Neuron (in vitro differentiated cells): ENCODE results near the gene ZNF281.

Source experiments
- H2AFZ ChIP-seq: one replicate; pipeline ENCODE4 v1.6.1; 2013; ENCODE audit warnings: low read depth, mild to moderate bottlenecking, inconsistent platforms, low read length, moderate library complexity
- H3K27me3 ChIP-seq: one replicate; pipeline ENCODE4 v1.6.1; 2013; ENCODE audit warnings: low read length; ENCODE audit not compliant: insufficient read depth
- H3K36me3 ChIP-seq: one replicate; pipeline ENCODE4 v1.6.1; 2013; ENCODE audit warnings: low read length; ENCODE audit not compliant: insufficient read depth
- H3K4me1 ChIP-seq: one replicate; pipeline ENCODE4 v1.6.1; 2013; ENCODE audit warnings: low read length; ENCODE audit not compliant: insufficient read depth
- H3K4me3 ChIP-seq: 2 replicates; pipeline ENCODE4 v1.5.1; 2013; ENCODE audit warnings: mild to moderate bottlenecking, low read length, moderate library complexity
- H3K9me3 ChIP-seq: one replicate; pipeline ENCODE4 v1.6.1; 2013; ENCODE audit warnings: low read length

The ZNF281 gene

GRCh38 chr1:200400556-200400955 lies 9.3 kb downstream of the ZNF281 start:
- Histone ChIP-seq H3K4me3 (no peak overlapping the region), H3K27me3 (no peaks in the 10 kb centered on the region), H3K36me3 (peaks cover 21% of the 10 kb centered on the region)

GRCh38 chr1:200399860-200400259 lies 10.0 kb downstream of the ZNF281 start:
- Histone ChIP-seq H3K36me3 (peaks cover 14% of the 10 kb centered on the region), H3K4me3 (no peak overlapping the region), H3K27me3 (no peaks in the 10 kb centered on the region), H2AFZ (no peak overlapping the region), H3K4me1 (no peaks in the 10 kb centered on the region), H3K9me3 (no peaks in the 10 kb centered on the region)

More at GRCh38 chr1:200400556-200400955, 9.3 kb downstream of the ZNF281 start:
- Histone ChIP-seq H2AFZ (no peak overlapping the region), H3K9me3 (no peaks in the 10 kb centered on the region), H3K4me1 (peaks cover under 1% of the 10 kb centered on the region)

- no peaks in the 10 kb centered on the region for H3K9me3 ChIP-seq
- no peak overlapping the region for H2AFZ ChIP-seq
- H3K27me3 ChIP-seq = no peaks in the 10 kb centered on the region
- peaks cover 8% of the 10 kb centered on the region for H3K36me3 ChIP-seq
- H3K4me1 ChIP-seq = no peaks in the 10 kb centered on the region
- H3K4me3 ChIP-seq = no peak overlapping the region
These were observed 11.5 kb downstream of the ZNF281 start for GRCh38 chr1:200398373-200398772.

GRCh38 chr1:200392625-200393185 lies 17.1 kb downstream of the ZNF281 start:
- Histone ChIP-seq H3K4me3 (no peak overlapping the region), H3K9me3 (no peaks in the 10 kb centered on the region), H3K27me3 (no peaks in the 10 kb centered on the region), H3K36me3 (no peaks in the 10 kb centered on the region), H3K4me1 (no peaks in the 10 kb centered on the region), H2AFZ (no peak overlapping the region)

- H3K4me3 ChIP-seq = no peak overlapping the region
- no peaks in the 10 kb centered on the region for H3K36me3 ChIP-seq
- no peaks in the 10 kb centered on the region for H3K9me3 ChIP-seq
- H3K27me3 ChIP-seq = no peaks in the 10 kb centered on the region
- H3K4me1 ChIP-seq = no peaks in the 10 kb centered on the region
- H2AFZ ChIP-seq = no peak overlapping the region
These were observed 18.1 kb downstream of the ZNF281 start for GRCh38 chr1:200391747-200392146.

GRCh38 chr1:200388791-200389190 lies 21.0 kb downstream of the ZNF281 start:
- H3K4me3 ChIP-seq = no peak overlapping the region
- no peak overlapping the region for H2AFZ ChIP-seq

GRCh38 chr1:200386416-200386815 lies 23.4 kb downstream of the ZNF281 start:
- Histone ChIP-seq H3K4me3 (no peak overlapping the region), H3K27me3 (no peaks in the 10 kb centered on the region), H3K9me3 (no peaks in the 10 kb centered on the region), H3K4me1 (no peaks in the 10 kb centered on the region), H2AFZ (no peak overlapping the region), H3K36me3 (no peaks in the 10 kb centered on the region)

More at GRCh38 chr1:200388791-200389190, 21.0 kb downstream of the ZNF281 start:
- H3K9me3 ChIP-seq = no peaks in the 10 kb centered on the region
- no peaks in the 10 kb centered on the region for H3K36me3 ChIP-seq
- H3K4me1 ChIP-seq = no peaks in the 10 kb centered on the region
- no peaks in the 10 kb centered on the region for H3K27me3 ChIP-seq

GRCh38 chr1:200384818-200385390 lies 24.9 kb downstream of the ZNF281 start:
- Histone ChIP-seq H3K4me3 (no peak overlapping the region), H2AFZ (no peak overlapping the region), H3K36me3 (no peaks in the 10 kb centered on the region), H3K9me3 (no peaks in the 10 kb centered on the region), H3K4me1 (no peaks in the 10 kb centered on the region), H3K27me3 (no peaks in the 10 kb centered on the region)

GRCh38 chr1:200381256-200381984 lies 28.4 kb downstream of the ZNF281 start:
- Histone ChIP-seq H3K36me3 (no peaks in the 10 kb centered on the region), H3K9me3 (no peaks in the 10 kb centered on the region), H2AFZ (no peak overlapping the region), H3K4me1 (no peaks in the 10 kb centered on the region), H3K27me3 (no peaks in the 10 kb centered on the region), H3K4me3 (no peak overlapping the region)

- Histone ChIP-seq H3K27me3 (no peaks in the 10 kb centered on the region), H3K9me3 (no peaks in the 10 kb centered on the region), H3K4me3 (no peak overlapping the region), H3K36me3 (no peaks in the 10 kb centered on the region), H3K4me1 (no peaks in the 10 kb centered on the region), H2AFZ (no peak overlapping the region)
These were observed 29.2 kb downstream of the ZNF281 start for GRCh38 chr1:200380589-200381021.

GRCh38 chr1:200379940-200380588 lies 29.8 kb downstream of the ZNF281 start:
- no peak overlapping the region for H2AFZ ChIP-seq
- no peak overlapping the region for H3K4me3 ChIP-seq
- no peaks in the 10 kb centered on the region for H3K4me1 ChIP-seq
- no peaks in the 10 kb centered on the region for H3K9me3 ChIP-seq
- H3K27me3 ChIP-seq = no peaks in the 10 kb centered on the region
- no peaks in the 10 kb centered on the region for H3K36me3 ChIP-seq

- no peaks in the 10 kb centered on the region for H3K9me3 ChIP-seq
- H3K4me3 ChIP-seq = no peak overlapping the region
- H3K27me3 ChIP-seq = no peaks in the 10 kb centered on the region
- no peaks in the 10 kb centered on the region for H3K36me3 ChIP-seq
- H3K4me1 ChIP-seq = peaks cover 5% of the 10 kb centered on the region
- no peak overlapping the region for H2AFZ ChIP-seq
These were observed 30.4 kb downstream of the ZNF281 start for GRCh38 chr1:200379432-200379757.

- no peak overlapping the region for H3K4me3 ChIP-seq
- H3K27me3 ChIP-seq = no peaks in the 10 kb centered on the region
- H3K4me1 ChIP-seq = peaks cover 18% of the 10 kb centered on the region
- no peak overlapping the region for H2AFZ ChIP-seq
- no peaks in the 10 kb centered on the region for H3K9me3 ChIP-seq
- H3K36me3 ChIP-seq = no peaks in the 10 kb centered on the region
These were observed 31.7 kb downstream of the ZNF281 start for GRCh38 chr1:200378096-200378495.
